Sigmoid colon (tissue), 7 donors: ENCODE results near the gene C17orf100. TPM values are rescaled to one million over a fixed set of nuclear protein-coding genes. Genes with fewer than 3 reads are reported as not detected.
A peak's percentile ranks its signal among the peaks of the same experiment; 100 is the strongest.

ENCODE experiments used
- DNase-seq: peaks from one replicate; pipeline ENCODE4 v3.0.0-alpha.2; 2019
- H3K27ac ChIP-seq, 4 donors: fragments of 200-600 bp; sonication (generic); one replicate each; pipeline ENCODE4 v1.5.1; 2016 to 2019; ENCODE audit warnings: mild to moderate bottlenecking in 1 of 4
- H3K27me3 ChIP-seq, 3 donors: fragments of 200-600 bp; sonication (generic); one replicate each; pipeline ENCODE4 v1.5.1; 2019; ENCODE audit warnings: mild to moderate bottlenecking in 1 of 3
- H3K36me3 ChIP-seq, 4 donors: fragments of 200-600 bp; sonication (generic); one replicate each; pipeline ENCODE4 v1.5.1; 2016 to 2019
- H3K4me1 ChIP-seq, 4 donors: fragments of 200-600 bp; sonication (generic); one replicate each; pipeline ENCODE4 v1.5.1; 2017 to 2019
- H3K4me3 ChIP-seq, 4 donors: fragments of 200-600 bp; sonication (generic); one replicate each; pipeline ENCODE4 v1.5.1; 2017 to 2019; ENCODE audit warnings: mild to moderate bottlenecking in 2 of 4, moderate library complexity in 1 of 4
- H3K9me3 ChIP-seq, 4 donors: fragments of 200-600 bp in 3 of 4; sonication (generic) in 3 of 4; one replicate each; pipeline versions ENCODE4 v1.5.1 to v1.6.1; 2013 to 2019
- EP300 ChIP-seq, 4 donors: sonication (generic); formaldehyde crosslinking; IDR thresholded peaks; one replicate each; pipeline ENCODE4 v1.6.1; 2017; ENCODE audit warnings: antibody characterized with exemption in 4 of 4
- POLR2A ChIP-seq, 2 donors: fragments of 450-650 bp; IDR thresholded peaks; one replicate each; pipeline ENCODE4 v1.6.1; 2016; ENCODE audit warnings: antibody characterized with exemption in 2 of 2, mild to moderate bottlenecking in 2 of 2, moderate library complexity in 2 of 2
- POLR2AphosphoS5 ChIP-seq, 4 donors: sonication (generic); formaldehyde crosslinking; IDR thresholded peaks; one replicate each; pipeline ENCODE4 v1.6.1; 2017; ENCODE audit warnings: antibody characterized with exemption in 4 of 4
- WGBS, 2 donors: extraction: QIAGEN DNeasy Blood & Tissue Kit; methylation state at CpG; one replicate each; pipeline ENCODE4 v1.1.7; 2013; 5-methylcytosine and 5-hydroxymethylcytosine counted together
- intact Hi-C: fragments of 100-400 bp; cut with DNase I; formaldehyde crosslinking; loops from one replicate; pipeline ENCODE4 v1.15.1; 2023
- polyA plus RNA-seq, 3 donors: library from polyadenylated mRNA; stranded (reverse); fragments of 200-250 nt; gene quantifications; one replicate each; pipeline ENCODE4 v1.2.3, GENCODE V29; 2013
- total RNA-seq, 4 donors: library from RNA; depleted of rRNA; stranded (reverse); fragments of >200 nt; gene quantifications; one replicate each; pipeline ENCODE4 v1.1.0, GENCODE V29; 2016
- TF ChIP-seq, protein P1 (sequence below), 4 experiments: fragments of 450-650 bp in 3 of 4; fragments of 200-600 bp in 1 of 4; IDR thresholded peaks; one replicate each; pipeline ENCODE4 v1.5.1; 2016 to 2019; ENCODE audit warnings: antibody characterized with exemption in 4 of 4, mild to moderate bottlenecking in 3 of 4, moderate library complexity in 2 of 4
- donor health status: healthy with polysubstance abuse.
- donor health status: Bipolar disorder and iron deficiency.
- donor health status: healthy.

Gene C17orf100
- total and polyA plus RNA-seq, 7 donors: 0.81 to 4.2 (median 2.1) TPM

DNA sequence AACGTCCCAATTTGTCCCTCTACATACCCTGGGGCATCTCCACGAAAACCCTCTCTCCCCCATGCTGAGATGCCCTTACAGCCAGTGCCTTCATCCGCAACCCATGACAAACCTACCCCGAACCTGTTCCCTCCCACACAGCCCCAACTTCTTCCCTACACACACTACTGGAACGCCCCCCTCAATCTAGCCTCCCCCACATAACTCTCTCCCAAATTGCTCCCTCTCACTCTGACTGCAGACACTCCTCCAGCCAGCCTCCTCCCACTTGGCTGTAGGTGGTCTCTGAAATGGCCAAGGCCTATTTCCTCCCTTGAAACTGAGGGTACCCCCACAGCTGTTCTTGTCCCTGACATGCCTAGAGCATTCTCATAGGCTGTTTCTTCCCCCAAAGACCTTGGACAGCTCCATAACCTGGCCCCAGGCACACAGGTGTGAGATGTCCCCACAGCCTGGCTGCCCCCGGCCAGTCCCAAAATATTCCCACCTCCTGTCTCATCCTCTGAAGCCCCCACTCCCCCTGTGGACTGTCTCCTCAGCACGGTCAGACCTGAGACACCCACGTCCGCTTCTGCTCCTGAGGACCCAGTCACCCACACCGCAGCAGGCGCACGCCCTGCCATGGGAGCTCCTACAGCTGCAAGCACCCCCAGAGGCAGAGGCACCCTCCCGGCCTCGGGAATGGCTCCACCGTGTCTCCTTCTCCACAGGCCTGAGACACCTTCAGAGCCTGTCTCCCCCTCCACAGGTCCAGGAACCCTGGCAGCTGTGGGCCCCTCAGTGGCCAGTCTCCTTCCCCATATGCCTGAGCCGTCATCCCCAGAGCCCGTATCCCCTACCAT is 14.7 kb upstream of the C17orf100 start:
- intact Hi-C loops: no loop called here
- TF ChIP-seq EP300 (IDR thresholded peaks at IDR 0.05) (no peak), POLR2AphosphoS5 (IDR thresholded peaks at IDR 0.05) (no peak), POLR2A (IDR thresholded peaks at IDR 0.05) (no peak)
- TF ChIP-seq, protein P1, sequence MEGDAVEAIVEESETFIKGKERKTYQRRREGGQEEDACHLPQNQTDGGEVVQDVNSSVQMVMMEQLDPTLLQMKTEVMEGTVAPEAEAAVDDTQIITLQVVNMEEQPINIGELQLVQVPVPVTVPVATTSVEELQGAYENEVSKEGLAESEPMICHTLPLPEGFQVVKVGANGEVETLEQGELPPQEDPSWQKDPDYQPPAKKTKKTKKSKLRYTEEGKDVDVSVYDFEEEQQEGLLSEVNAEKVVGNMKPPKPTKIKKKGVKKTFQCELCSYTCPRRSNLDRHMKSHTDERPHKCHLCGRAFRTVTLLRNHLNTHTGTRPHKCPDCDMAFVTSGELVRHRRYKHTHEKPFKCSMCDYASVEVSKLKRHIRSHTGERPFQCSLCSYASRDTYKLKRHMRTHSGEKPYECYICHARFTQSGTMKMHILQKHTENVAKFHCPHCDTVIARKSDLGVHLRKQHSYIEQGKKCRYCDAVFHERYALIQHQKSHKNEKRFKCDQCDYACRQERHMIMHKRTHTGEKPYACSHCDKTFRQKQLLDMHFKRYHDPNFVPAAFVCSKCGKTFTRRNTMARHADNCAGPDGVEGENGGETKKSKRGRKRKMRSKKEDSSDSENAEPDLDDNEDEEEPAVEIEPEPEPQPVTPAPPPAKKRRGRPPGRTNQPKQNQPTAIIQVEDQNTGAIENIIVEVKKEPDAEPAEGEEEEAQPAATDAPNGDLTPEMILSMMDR (IDR thresholded peaks at IDR 0.05): no peak
- H3K36me3 ChIP-seq: peaks cover 0 to 31% (median 17%) of the 10 kb centered on the region in 4 donors
- no peaks in the 10 kb centered on the region for H3K27me3 ChIP-seq
- no peak for DNase-seq
- WGBS, 2 donors: 94% methylated on average over 17 of the region's 17 CpGs
- no peaks in the 10 kb centered on the region for H3K9me3 ChIP-seq
- H3K4me3 ChIP-seq: no peak overlapping the region
- H3K4me1 ChIP-seq: peaks cover 0 to 36% (median 28%) of the 10 kb centered on the region in 4 donors
- H3K27ac ChIP-seq: no peak overlapping the region

DNA sequence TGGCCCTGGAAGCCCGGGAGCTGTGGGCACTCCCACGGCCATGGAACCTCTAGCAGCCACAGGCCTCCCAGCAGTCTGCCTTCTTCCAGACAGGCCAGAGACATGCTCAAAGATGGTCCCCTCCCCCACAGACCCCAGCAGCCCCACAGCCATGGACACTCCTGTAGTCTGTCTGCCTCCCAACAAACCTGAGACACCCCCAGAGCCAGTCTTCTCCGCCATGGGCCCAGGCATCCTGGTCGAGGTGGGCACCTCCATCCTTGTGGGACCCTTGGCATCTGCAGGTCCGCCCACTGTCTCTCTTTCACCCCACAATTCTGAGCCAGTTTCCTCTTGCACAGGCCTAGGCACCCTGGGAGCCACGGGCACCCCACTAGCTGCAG is 14.1 kb upstream of the C17orf100 start:
- Histone ChIP-seq H3K4me1 (peaks cover 0 to 39% (median 32%) of the 10 kb centered on the region in 4 donors), H3K4me3 (no peak overlapping the region), H3K36me3 (peaks cover 0 to 29% (median 14%) of the 10 kb centered on the region in 4 donors), H3K27ac (no peak overlapping the region), H3K27me3 (no peaks in the 10 kb centered on the region), H3K9me3 (no peaks in the 10 kb centered on the region)
- WGBS, 2 donors: 94 to 96% methylated on average over 6 of the region's 6 CpGs
- no peak for TF ChIP-seq POLR2A (IDR thresholded peaks at IDR 0.05)
- DNase-seq: no peak
- intact Hi-C loops: no loop called here

DNA sequence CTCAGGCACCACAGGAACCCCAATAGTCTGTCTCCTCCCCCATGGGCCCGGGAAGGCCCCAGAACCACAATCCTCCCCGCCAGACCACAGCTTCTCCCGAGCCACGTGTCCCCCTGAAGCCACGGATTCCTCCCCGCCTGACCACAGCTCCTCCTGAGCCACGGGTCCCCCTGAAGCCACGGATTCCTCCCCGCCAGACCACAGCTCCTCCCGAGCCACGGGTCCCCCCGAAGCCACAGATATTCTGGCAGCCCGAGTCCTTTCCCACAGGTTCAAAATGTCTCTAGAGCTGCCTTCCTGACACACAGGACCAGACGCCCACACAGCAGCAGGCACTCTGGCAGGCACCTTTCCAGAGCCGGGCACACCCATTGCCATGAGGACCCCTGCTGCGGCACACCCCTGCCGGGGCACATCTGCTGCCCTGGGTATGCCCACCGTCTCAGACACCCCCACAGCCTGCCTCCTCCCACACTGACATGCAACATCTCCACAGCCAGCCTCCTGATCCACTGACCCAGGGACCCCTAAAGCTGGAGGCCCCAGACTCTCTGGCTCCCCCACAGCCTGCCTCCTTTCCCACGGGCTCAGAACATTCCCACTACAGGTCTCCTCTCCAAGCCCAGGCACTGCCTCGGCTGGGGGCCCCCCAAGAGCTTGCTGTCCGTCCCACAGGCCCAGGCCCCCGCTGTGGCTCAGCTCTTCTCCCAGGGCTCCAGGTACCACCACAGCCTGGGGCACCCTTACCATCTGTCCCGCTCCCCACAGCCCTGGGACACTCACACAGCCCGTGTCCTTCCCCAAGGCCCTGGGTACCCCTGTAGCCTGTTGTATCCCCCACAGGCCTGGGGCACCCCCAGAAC is 13.3 kb upstream of the C17orf100 start:
- 70 to 81% methylated on average over 24 of the region's 24 CpGs for WGBS, 2 donors
- H3K4me1 ChIP-seq: peaks cover 0 to 39% (median 32%) of the 10 kb centered on the region in 4 donors
- no peak overlapping the region for H3K27ac ChIP-seq
- no peak overlapping the region for H3K4me3 ChIP-seq
- H3K36me3 ChIP-seq: peaks cover 0 to 29% (median 10%) of the 10 kb centered on the region in 4 donors
- no peaks in the 10 kb centered on the region for H3K9me3 ChIP-seq
- no peaks in the 10 kb centered on the region for H3K27me3 ChIP-seq
- TF ChIP-seq, protein P1 (IDR thresholded peaks at IDR 0.05): no peak
- TF ChIP-seq EP300 (IDR thresholded peaks at IDR 0.05) (no peak), POLR2AphosphoS5 (IDR thresholded peaks at IDR 0.05) (no peak), POLR2A (IDR thresholded peaks at IDR 0.05) (no peak)
- intact Hi-C loops: no loop called here
- DNase-seq: no peak

DNA sequence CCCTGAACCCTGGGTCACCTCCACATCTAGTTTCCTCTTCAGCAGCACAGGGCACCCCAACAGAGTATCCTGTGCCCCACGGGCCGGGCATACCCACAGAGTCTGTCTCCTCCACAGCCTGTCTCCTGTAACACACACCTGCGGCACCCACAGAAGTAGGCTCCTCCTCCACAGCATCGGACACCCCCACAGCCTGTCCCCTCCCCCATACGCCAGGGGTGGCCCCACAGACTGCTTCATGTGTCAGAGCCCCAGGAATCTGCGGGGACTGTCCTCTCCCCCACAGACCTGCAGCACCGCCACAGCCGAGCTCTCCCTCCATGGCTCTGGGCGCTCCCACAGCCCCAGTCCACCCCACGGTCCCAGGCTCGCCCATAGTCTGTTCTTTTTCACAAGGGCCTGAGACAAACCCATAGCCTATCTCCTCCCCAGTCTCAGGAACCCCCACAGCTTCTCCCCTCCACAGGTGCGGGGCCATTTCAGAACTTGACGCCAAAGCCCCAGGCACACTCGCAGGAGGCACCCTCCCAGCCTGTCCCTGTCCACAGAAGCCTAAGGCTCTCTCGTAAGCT is 12.5 kb upstream of the C17orf100 start:
- H3K9me3 ChIP-seq: no peaks in the 10 kb centered on the region
- TF ChIP-seq, protein P1 (IDR thresholded peaks at IDR 0.05): no peak
- no peak for TF ChIP-seq POLR2A (IDR thresholded peaks at IDR 0.05)
- no peak for TF ChIP-seq EP300 (IDR thresholded peaks at IDR 0.05)
- no peak for TF ChIP-seq POLR2AphosphoS5 (IDR thresholded peaks at IDR 0.05)
- peak overlapping the region; percentile 71 to 84 (median 80) for H3K4me3 ChIP-seq
- DNase-seq: no peak
- no peaks in the 10 kb centered on the region for H3K27me3 ChIP-seq
- H3K36me3 ChIP-seq: peaks cover 0 to 26% (median 6%) of the 10 kb centered on the region in 4 donors
- peaks cover 0 to 39% (median 32%) of the 10 kb centered on the region in 4 donors for H3K4me1 ChIP-seq
- WGBS, 2 donors: 25 to 48% methylated on average over 15 of the region's 15 CpGs
- intact Hi-C loops: no loop called here
- H3K27ac ChIP-seq: peak overlapping the region in 2 of 4 donors; percentile 80 to 86
